Mucosa of gallbladder (tissue), 1 donor: ENCODE data around the gene GSX1. TPM values are rescaled to one million over a fixed set of nuclear protein-coding genes. Genes with fewer than 3 reads are reported as not detected.
"Not testable (repeated sequence)": the region's sequence is repeated elsewhere in the genome, so short reads cannot be mapped to it uniquely, and the experiment has no call there.

Source experiments
- DNase-seq: peaks from one replicate; pipeline ENCODE4 v3.0.0-alpha.2; 2020; ENCODE audit warnings: low spot score
- total RNA-seq: library from RNA; stranded (reverse); gene quantifications from one replicate; pipeline ENCODE4 v1.2.1, GENCODE V29; 2021
- donor health status: DM: no; HTN: no; CAD: no.

GSX1 gene
- total RNA-seq, 1 donor from 2014 or later = not detected

- no peak for DNase-seq
Observed at GRCh38 chr13:27794368-27794691, 2.0 kb downstream of the GSX1 start.

- no peak for DNase-seq
Observed at GRCh38 chr13:27794921-27795717, 2.8 kb downstream of the GSX1 start.

- DNase-seq = no peak
Observed at GRCh38 chr13:27795718-27796019, 3.4 kb downstream of the GSX1 start.

- DNase-seq = no peak
Observed at GRCh38 chr13:27796544-27797227, 4.4 kb downstream of the GSX1 start.

GRCh38 chr13:27797228-27797624 lies 4.9 kb downstream of the GSX1 start:
- no peak for DNase-seq

- no peak for DNase-seq
Observed at GRCh38 chr13:27806744-27807387, 14.6 kb downstream of the GSX1 start.

GRCh38 chr13:27808851-27809550 lies 16.7 kb downstream of the GSX1 start:
- DNase-seq = no peak

- DNase-seq = no peak
Observed at GRCh38 chr13:27810009-27810408, 17.7 kb downstream of the GSX1 start.

GRCh38 chr13:27810461-27810860 lies 18.2 kb downstream of the GSX1 start:
- no peak for DNase-seq

GRCh38 chr13:27813826-27814225 lies 21.5 kb downstream of the GSX1 start:
- DNase-seq = no peak

- DNase-seq = not testable (repeated sequence)
Observed at GRCh38 chr13:27817832-27818231, 25.5 kb downstream of the GSX1 start.

GRCh38 chr13:27820524-27821482 lies 28.5 kb downstream of the GSX1 start:
- no peak for DNase-seq

GRCh38 chr13:27821566-27821965 lies 29.3 kb downstream of the GSX1 start:
- no peak for DNase-seq

- no peak for DNase-seq
Observed at GRCh38 chr13:27822258-27822872, 30.1 kb downstream of the GSX1 start.

- DNase-seq = no peak
Observed at GRCh38 chr13:27822873-27823311, 30.6 kb downstream of the GSX1 start.

GRCh38 chr13:27824121-27824520 lies 31.8 kb downstream of the GSX1 start:
- no peak for DNase-seq

- no peak for DNase-seq
Observed at GRCh38 chr13:27825072-27825471, 32.8 kb downstream of the GSX1 start.

- DNase-seq = peak; percentile 84
Observed at GRCh38 chr13:27826379-27827353, 34.4 kb downstream of the GSX1 start.

- no peak for DNase-seq
Observed at GRCh38 chr13:27827646-27828045, 35.4 kb downstream of the GSX1 start.

GRCh38 chr13:27830010-27830409 lies 37.7 kb downstream of the GSX1 start:
- DNase-seq = peak; percentile 53
